H1 (cell line): ENCODE data around the gene TTC28.

Experiments used
- BRCA1 ChIP-seq: IDR thresholded peaks from 2 replicates; pipeline ENCODE4 v1.6.1; 2012; ENCODE audit warnings: low read depth, low read length, improper control_type of control experiment
- CBX8 ChIP-seq: fragments of 300-800, 300-1000 bp; sonication (generic); IDR thresholded peaks from 2 replicates; pipeline ENCODE4 v1.7.1; 2016; ENCODE audit warnings: low read depth, low read length, borderline replicate concordance
- CHD2 ChIP-seq: IDR thresholded peaks from 2 replicates; pipeline ENCODE4 v1.6.1; 2012; ENCODE audit warnings: low read length, improper control_type of control experiment
- EP300 ChIP-seq, 2 experiments: IDR thresholded peaks; 1 replicate in 1 of 2; 2 replicates in 1 of 2; pipeline ENCODE4 v1.6.1; 2011 to 2012; ENCODE audit warnings: low read depth in 2 of 2, low read length in 2 of 2, mild to moderate bottlenecking in 2 of 2, borderline replicate concordance in 1 of 2, inconsistent platforms in 1 of 2, moderate library complexity in 1 of 2
- POLR2AphosphoS5 ChIP-seq: IDR thresholded peaks from 2 replicates; pipeline ENCODE4 v1.6.1; 2011; ENCODE audit warnings: low read depth, low read length
- SRF ChIP-seq: IDR thresholded peaks from 2 replicates; pipeline ENCODE4 v1.6.1; 2011; ENCODE audit warnings: mild to moderate bottlenecking, low read depth, low read length, moderate library complexity
- TF ChIP-seq, protein P1 (sequence below), 3 experiments: IDR thresholded peaks; 1 replicate in 2 of 3; 2 replicates in 1 of 3; pipeline versions ENCODE4 v1.5.1 to v1.6.1; 2011; ENCODE audit warnings: low read length in 3 of 3, mild to moderate bottlenecking in 3 of 3, inconsistent platforms in 2 of 3, low read depth in 1 of 3, moderate library complexity in 1 of 3; ENCODE audit not compliant: insufficient read depth in 1 of 3; ENCODE audit errors: control extremely low read depth in 1 of 3

GRCh38 chr22:28232204-28232603 lies 447.4 kb downstream of the TTC28 start:
- TF ChIP-seq SRF (no peak), EP300 (IDR thresholded peaks at IDR 0.05; ENCODE audit: borderline replicate concordance in 1 of 2, low read depth in 2 of 2, low read length in 2 of 2) (no peak), POLR2AphosphoS5 (no peak), BRCA1 (no peak), CBX8 (no peak), CHD2 (no peak)
- TF ChIP-seq, protein P1, sequence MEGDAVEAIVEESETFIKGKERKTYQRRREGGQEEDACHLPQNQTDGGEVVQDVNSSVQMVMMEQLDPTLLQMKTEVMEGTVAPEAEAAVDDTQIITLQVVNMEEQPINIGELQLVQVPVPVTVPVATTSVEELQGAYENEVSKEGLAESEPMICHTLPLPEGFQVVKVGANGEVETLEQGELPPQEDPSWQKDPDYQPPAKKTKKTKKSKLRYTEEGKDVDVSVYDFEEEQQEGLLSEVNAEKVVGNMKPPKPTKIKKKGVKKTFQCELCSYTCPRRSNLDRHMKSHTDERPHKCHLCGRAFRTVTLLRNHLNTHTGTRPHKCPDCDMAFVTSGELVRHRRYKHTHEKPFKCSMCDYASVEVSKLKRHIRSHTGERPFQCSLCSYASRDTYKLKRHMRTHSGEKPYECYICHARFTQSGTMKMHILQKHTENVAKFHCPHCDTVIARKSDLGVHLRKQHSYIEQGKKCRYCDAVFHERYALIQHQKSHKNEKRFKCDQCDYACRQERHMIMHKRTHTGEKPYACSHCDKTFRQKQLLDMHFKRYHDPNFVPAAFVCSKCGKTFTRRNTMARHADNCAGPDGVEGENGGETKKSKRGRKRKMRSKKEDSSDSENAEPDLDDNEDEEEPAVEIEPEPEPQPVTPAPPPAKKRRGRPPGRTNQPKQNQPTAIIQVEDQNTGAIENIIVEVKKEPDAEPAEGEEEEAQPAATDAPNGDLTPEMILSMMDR (IDR thresholded peaks at IDR 0.05; ENCODE audit: control extremely low read depth in 1 of 3, insufficient read depth in 1 of 3, low read depth in 1 of 3, low read length in 3 of 3) = no peak
